GM12891 (cell line): Measurements from ENCODE around the gene DGCR8. TPM values are rescaled to one million over a fixed set of nuclear protein-coding genes. Genes with fewer than 3 reads are reported as not detected.

Source experiments
- DNase-seq: peaks from one replicate; pipeline ENCODE4 v3.0.0; 2011; ENCODE audit warnings: low spot score; ENCODE audit not compliant: insufficient read length
- FAIRE-seq: peaks from 2 replicates; lab custom pipeline; 2011; peaks lifted over from hg19 to GRCh38; lab: Jason Lieb, UNC
- PAX5 ChIP-seq: IDR thresholded peaks from 2 replicates; pipeline ENCODE4 v1.6.1; 2011; ENCODE audit warnings: low read length, moderate library complexity, mild to moderate bottlenecking; ENCODE audit not compliant: insufficient read depth, severe bottlenecking
- POLR2A ChIP-seq: IDR thresholded peaks from 2 replicates; pipeline ENCODE4 v1.6.1; 2011; ENCODE audit warnings: low read depth, low read length, control low read depth
- POLR2AphosphoS5 ChIP-seq: IDR thresholded peaks from 2 replicates; pipeline ENCODE4 v1.6.1; 2011; ENCODE audit warnings: low read depth, low read length, control low read depth
- POU2F2 ChIP-seq: IDR thresholded peaks from 2 replicates; pipeline ENCODE4 v1.6.1; 2011; ENCODE audit warnings: low read depth, mild to moderate bottlenecking, control low read depth, low read length, moderate library complexity
- SPI1 ChIP-seq: IDR thresholded peaks from 2 replicates; pipeline ENCODE4 v1.6.1; 2011; ENCODE audit warnings: low read depth, low read length, control low read depth
- TAF1 ChIP-seq: IDR thresholded peaks from 2 replicates; pipeline ENCODE4 v1.6.1; 2011; ENCODE audit warnings: low read depth, low read length, control low read depth
- polyA plus RNA-seq: library from polyadenylated mRNA; unstranded; fragments of >200 nt; gene quantifications from one replicate; pipeline ENCODE4 v1.2.1, GENCODE V29; 2012; ENCODE audit warnings: low read depth, missing spikeins, inconsistent platforms; ENCODE audit not compliant: missing spikeins

The DGCR8 gene
- polyA plus RNA-seq, result 13.9 TPM

DNA sequence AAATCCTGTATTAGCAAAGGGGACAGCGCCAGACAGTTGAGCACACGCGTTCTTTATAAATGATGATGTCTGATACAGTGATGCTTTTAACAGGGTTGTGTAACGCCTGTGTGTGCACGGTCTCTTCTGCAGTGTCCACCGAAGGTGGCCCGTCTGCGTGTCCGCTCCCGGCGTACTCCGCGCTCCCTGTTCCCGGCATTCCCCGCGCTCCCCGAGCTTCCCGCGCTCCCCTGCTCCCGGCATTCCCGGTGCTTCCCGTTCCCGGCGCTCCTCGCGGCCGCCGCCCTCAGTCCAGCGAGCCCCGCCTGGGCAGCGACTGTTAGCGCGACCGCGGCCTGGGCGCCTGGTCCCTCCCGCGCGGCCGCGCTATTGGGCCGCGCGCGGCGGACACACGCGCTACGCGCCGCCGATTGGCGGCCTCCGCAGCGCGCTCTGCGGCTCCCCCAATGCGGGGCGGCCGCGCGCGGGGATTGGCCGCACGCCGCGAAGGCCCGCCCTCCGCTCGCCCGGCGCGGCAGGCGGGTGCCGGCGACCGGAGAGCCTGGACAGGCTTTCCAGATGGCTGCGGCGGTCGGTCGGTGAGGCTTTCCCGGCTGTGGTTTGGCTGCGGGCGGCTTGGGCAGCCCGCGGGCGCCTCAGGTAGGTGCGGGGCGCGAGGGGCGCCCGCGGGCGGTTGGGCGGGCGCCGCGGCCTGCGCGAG lies at the start of gene DGCR8:
TSS of gene DGCR8 (plus strand) at position 497 of the 700 bp plus-strand sequence. CDS start 5,723 bp downstream, outside the sequence.
- TF ChIP-seq POLR2A (no peak; the same call in 1 of the 2 replicates), TAF1 (no peak), POLR2AphosphoS5 (no peak), POU2F2 (no peak), SPI1 (no peak), PAX5 (no peak)
- DNase-seq (peak; percentile 98), FAIRE-seq (peak; percentile 92)

DNA sequence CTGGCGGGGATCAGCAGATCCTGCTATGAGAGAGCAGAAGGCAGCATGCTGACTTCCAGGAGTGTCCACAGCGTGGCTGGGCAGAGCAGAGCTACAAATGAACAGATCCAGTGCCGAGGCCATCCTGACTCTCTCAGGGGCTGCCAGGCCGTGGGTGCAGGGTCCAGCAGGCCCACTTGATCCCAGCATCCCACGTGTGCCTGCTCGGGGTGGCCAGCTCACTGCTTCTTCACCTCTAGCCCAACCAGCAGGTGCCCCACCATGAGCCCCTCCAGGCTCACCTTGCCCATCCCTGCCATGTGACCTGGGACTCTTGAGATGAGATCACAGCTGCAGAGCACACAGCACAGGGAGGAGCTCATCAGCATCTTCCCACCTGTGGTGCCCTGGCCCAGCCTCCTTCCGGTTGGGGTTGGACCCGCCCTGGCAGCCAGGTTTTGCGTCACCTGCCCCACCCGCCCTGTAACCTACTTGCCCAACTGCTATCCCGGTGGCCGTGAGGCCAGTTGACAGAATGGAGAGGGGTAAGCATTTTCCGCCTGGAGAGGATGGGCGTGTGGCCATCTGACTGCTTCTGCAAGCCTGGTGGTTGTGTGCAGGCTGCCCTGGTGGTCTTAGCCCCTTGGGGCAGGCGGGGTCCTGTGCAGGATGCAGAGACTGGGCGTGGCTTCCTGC lies 48.2 kb upstream of the DGCR8 start:
- no peak for DNase-seq
- FAIRE-seq, result no peak
- no peak for TF ChIP-seq TAF1
- TF ChIP-seq PAX5, result no peak
- TF ChIP-seq POU2F2, result no peak

DNA sequence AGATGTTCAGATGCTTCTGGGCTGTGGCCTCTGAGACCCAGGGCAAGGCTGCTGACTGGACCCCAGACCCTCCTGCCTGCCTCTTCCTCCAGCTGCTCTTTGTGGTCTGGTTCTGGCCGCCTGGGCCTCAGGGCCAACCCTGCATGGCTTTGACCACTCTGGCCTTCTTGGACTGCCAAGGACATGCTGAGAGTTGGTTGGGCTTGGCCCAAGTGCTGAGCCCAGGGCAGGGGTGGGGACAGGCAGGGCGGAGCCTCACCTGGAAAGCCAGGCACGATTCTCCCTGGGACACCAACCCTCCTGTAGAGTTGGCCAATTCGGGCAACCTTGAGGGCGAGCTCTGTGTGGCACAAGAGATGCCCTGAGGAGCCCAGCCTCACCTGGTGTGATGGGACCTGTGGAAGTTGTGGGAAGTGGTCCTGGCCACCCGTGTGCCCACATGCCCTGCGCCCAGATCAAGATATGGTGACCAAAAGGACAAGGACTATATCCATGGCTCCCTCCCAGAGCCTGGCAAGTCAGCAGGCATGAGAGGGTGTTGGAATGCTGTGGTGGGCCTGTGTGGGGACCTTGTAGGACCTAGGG lies 47.5 kb upstream of the DGCR8 start:
- FAIRE-seq (no peak), DNase-seq (no peak)
- TF ChIP-seq SPI1 (no peak), TAF1 (no peak), PAX5 (no peak), POLR2A (no peak), POLR2AphosphoS5 (no peak), POU2F2 (no peak)

DNA sequence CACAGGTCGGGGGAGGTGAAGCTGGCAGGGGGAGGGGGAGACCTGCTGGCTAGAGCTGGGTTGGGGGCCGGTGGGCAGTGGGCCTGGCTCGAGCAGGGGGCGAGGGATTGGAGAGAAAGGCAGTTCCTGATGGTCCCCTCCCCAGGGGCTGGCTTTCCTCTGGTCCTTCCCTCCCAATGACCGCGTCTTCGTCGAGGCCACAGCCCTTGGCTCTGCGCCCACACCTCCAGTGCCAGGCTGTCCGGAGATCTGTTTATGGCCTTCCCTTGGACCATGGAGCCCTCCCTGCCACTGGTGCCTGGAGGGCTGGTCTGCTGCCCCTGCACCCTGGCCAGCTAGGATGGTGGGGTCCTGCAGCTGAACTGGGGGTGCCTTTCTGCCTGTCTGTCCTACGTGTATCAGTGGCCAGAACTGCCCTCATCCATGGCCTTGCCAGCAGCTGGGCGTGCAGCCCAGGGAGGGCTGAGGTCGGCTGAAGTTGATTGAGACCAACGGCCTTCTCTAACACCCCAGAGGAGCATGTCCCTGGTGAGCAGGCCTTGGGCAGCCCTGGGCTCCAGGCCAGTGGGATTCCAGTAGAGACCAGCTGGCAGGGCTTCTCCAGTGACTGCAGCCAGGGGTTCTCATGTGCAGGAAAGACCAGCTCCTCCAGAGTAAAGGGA lies 46.9 kb upstream of the DGCR8 start:
- DNase-seq (no peak), FAIRE-seq (no peak)
- TF ChIP-seq PAX5 (no peak), SPI1 (no peak), POLR2AphosphoS5 (no peak), POLR2A (no peak), POU2F2 (no peak), TAF1 (no peak)

DNA sequence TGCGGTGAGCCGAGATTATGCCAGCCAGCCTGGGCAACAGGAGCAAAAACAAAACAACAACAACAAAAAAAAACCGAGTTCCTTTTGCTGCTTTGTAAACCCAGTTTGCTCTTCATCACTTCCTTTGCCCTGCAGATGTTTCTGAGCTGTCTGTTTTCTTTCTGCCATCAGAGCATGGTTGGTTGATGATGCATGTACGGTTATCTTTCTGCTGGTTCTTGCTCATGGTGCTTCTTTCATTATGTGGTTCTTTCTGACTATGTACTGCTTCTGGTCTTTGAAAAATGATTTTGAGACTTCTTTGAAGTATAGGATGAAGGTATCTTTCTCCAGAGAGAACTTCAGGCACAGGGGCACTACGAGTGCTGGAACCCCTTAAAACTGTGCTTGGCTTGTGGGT lies 45.9 kb upstream of the DGCR8 start:
- no peak for FAIRE-seq
- TF ChIP-seq POLR2AphosphoS5, result no peak
- no peak for TF ChIP-seq SPI1
- TF ChIP-seq PAX5, result no peak
- no peak for TF ChIP-seq POLR2A
- no peak for TF ChIP-seq POU2F2
- TF ChIP-seq TAF1, result no peak
- DNase-seq, result no peak

DNA sequence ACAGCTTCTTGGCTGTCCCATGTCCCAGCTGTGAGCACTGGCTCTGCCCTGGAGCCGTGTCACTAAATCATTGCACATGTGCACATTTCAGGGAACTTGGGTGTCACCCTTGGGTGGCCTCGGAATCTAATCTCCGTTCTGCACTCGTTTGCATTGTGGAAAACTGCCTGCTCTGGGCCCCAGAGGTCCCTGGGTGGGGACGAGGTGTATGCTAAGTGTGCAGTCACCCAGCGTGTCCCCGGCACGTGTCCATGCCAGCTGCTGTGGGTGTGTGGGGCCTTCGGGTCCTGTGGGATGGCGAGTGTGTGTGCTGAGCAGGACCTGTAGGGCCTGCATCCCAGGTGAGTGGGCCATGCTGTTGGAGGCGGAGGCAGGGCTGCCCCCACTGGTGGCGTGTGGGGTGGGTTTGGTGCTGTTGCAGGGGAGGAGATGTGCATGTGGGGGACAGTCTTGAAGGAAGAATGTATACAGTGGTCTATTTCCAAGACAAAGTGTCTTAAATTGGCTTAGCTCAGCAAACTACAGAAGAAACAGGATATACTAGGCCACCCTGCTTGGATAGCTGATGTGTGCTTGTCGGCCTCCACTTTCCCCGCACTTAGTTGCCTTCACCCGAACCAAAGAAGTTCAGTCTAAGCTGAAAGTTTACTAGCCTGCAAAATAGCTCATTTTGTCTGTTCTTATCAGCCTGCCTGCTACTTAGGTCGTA lies 44.5 kb upstream of the DGCR8 start:
- DNase-seq (no peak), FAIRE-seq (no peak)
- TF ChIP-seq TAF1 (no peak), POLR2AphosphoS5 (no peak), SPI1 (no peak), POLR2A (no peak), PAX5 (no peak), POU2F2 (no peak)

DNA sequence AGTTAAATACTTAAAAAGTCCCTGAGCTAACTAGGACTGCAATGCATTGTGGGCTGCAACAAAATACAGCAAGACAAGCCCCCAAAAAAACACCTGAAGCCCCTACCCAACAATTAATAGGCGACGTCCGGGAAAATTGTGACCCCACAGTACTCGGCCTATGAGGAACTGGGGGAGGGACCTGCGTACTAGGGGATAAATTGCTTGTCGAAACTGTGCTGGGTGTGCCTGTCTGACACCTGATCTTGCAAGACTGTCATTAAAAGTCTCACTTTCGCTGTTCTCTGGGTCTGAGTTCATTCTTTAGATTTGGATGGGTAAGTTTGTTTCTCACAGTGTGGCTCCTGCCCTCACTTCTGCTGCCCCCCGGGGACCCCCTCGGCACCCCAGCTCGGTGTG lies 44.0 kb upstream of the DGCR8 start:
- DNase-seq, result no peak
- no peak for FAIRE-seq
- TF ChIP-seq POLR2A (no peak), TAF1 (no peak)

DNA sequence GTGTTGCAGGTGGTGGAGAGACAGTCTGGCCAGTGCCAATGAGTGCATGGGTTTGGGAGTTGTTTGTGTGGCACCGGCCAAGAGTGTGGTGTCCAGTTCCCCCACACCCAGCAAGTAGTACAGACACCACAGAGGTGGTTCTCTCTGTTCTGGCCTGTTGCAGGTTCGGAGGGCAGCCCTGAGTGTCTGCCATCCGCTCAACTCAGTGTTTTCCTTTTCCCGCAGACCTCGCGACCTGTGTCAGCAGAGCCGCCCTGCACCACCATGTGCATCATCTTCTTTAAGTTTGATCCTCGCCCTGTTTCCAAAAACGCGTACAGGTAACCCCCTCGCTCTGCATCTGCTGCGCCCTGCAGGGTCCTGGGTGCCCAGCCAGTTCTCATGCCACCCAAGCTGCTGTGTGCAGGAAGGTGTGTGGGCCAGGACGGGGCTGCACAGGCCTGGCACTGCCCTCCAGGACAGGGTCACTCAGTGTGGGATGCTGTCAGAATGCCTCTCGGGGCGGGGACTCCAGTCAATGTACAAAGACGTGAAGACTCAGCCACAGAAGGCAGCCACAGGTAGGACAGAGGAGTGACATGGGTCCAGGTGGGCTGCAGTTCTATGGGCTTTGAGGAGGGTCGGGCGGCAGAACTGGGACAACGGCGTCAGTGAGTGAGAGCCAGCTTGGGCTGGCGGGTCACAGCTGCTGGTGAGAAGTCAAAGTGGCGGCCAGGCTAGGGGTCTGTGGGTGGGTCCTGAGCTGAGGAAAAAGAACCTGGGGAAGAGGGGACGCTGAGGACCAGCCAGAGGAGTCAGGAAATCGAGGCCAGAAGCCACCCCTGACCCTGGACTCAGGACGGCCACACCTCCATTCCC lies 43.3 kb upstream of the DGCR8 start:
- TF ChIP-seq POLR2A (no peak), POLR2AphosphoS5 (no peak), POU2F2 (no peak), TAF1 (no peak), PAX5 (no peak), SPI1 (no peak)
- FAIRE-seq (no peak), DNase-seq (no peak)

DNA sequence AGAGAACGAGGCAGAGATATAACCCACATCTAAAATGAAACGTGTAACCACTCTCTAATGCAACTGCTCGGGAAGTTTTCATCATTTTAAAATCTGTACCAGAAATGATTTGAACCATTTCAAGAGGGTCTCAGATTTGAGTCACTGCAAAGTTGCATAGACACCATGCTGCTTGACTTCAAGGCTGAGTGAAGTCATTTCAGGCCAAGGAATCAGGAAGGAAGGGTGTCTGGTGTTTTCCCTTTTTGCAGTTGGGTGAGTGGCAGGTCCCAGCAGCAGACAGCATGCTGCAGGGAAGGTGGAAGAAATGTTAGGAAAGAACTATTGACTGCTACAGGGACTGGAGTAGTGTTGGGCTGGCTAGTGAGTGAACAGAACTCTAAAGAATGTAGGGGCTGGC lies 42.6 kb upstream of the DGCR8 start:
- FAIRE-seq, result no peak
- no peak for DNase-seq
- TF ChIP-seq TAF1 (no peak), POU2F2 (no peak), POLR2A (no peak), SPI1 (peak; percentile 30; the same call in 1 of the 2 replicates), PAX5 (peak; percentile 13), POLR2AphosphoS5 (no peak)
